VCaP (cell line): ENCODE results near the gene PACSIN3.

Experiments used
- H3K27ac ChIP-seq: fragments of 450-650 bp; 2 replicates; pipeline ENCODE4 v1.5.1; 2017
- TF ChIP-seq, protein P1 (sequence below): fragments of 450-650 bp; conservative IDR thresholded peaks from 2 replicates; pipeline ENCODE4 v1.5.1; 2017; ENCODE audit warnings: mild to moderate bottlenecking, moderate library complexity

The PACSIN3 gene

DNA sequence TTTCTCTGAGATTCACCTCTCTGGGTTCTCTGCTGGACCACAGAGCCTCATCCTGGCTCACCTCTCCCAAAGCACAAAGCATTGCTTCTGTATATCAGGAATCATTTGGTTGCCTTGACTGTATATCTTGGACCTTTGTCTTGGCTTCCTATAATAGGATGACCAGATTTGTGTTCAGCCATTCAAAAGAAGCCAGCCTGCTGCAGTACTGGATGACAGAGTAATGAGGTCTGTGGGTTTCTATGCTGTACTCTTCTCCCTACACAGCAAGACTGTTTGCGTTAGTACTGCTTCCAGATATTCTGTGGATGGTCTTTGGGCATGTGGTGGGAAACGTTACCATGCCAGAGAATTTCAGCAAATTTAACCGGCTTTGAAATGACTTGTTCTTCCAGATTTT, 49.3 kb downstream of the PACSIN3 start:
- H3K27ac ChIP-seq = no peak overlapping the region
- TF ChIP-seq, protein P1, sequence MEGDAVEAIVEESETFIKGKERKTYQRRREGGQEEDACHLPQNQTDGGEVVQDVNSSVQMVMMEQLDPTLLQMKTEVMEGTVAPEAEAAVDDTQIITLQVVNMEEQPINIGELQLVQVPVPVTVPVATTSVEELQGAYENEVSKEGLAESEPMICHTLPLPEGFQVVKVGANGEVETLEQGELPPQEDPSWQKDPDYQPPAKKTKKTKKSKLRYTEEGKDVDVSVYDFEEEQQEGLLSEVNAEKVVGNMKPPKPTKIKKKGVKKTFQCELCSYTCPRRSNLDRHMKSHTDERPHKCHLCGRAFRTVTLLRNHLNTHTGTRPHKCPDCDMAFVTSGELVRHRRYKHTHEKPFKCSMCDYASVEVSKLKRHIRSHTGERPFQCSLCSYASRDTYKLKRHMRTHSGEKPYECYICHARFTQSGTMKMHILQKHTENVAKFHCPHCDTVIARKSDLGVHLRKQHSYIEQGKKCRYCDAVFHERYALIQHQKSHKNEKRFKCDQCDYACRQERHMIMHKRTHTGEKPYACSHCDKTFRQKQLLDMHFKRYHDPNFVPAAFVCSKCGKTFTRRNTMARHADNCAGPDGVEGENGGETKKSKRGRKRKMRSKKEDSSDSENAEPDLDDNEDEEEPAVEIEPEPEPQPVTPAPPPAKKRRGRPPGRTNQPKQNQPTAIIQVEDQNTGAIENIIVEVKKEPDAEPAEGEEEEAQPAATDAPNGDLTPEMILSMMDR = no peak

DNA sequence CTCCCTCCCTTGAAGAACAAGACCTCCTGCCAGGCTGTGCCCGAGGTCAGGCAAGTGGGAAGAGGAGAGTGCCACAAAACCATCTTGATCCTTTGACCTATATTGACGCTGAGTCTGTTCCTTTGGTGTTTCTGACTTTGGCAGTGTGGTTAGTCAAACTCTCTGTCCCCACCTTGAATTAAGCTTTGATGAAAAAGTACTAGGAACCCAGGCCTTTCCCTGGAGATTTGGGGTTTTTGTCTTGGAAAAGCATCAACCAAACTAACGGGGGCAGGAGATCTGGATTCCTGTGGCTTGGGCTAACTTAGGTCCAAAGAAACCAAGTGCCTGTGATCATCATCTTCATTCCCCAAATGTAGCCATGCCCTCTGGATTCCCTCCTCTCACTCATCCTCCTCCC, 49.9 kb downstream of the PACSIN3 start:
- H3K27ac ChIP-seq = no peak overlapping the region
- TF ChIP-seq, protein P1 = no peak

DNA sequence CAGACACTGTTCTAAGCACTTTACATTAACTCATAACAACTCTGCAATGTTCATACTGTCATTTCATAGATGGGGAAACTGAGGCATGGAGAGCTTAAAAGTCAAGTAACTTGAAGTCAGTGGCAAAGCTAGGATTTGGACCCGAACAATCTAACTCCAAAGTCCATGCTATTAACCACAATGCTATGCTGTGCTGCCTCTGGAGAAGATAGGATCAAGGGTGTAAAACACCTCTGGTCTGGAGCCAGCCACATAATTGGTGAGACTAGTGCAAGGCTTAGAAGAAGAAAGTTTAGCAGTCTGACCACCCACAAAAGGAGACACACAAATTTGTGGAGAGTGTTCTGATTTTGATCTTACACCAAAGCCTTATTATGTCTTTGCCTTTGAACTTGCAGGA, 53.3 kb downstream of the PACSIN3 start:
- no peak overlapping the region for H3K27ac ChIP-seq
- TF ChIP-seq, protein P1 = no peak

DNA sequence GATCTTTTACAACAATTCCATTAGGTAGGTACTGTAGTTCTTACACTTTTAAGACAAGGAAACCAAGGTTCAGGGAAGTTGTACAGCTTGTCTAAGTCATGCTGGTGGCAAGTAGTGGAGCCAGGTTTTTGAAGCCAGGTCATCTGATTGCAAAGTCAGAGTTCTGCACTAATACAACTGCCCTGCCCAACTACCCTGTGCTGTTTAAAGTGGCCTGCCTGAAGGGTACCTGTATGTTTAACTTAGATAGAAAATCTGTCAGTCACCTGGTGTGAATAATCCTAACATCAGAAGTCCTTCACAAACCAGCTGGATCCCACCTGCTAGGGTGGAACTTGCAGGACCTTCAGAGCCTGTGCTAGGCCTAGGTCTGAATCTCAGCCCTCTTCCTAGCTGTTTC, 53.7 kb downstream of the PACSIN3 start:
- TF ChIP-seq, protein P1 = no peak
- H3K27ac ChIP-seq = no peak overlapping the region

DNA sequence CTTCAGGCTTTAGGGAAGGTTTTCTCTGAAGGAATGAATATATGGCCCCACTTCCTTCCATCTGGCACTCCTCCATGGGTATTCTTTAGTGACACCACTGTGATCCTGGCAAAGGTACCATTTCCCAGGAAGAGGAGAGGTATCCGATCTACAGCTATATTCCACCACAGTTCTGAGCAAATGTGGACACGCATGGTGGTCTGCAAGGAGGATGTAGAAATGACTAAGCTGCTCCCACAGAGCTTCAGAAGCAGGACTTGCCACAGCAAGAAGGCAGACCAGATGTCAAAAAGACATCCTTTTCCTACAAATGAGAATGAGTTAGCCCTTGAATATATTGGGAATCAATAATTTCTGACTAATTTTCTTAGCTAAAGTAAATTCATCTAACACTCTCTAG, 55.1 kb downstream of the PACSIN3 start:
- H3K27ac ChIP-seq = no peak overlapping the region
- TF ChIP-seq, protein P1 = no peak

DNA sequence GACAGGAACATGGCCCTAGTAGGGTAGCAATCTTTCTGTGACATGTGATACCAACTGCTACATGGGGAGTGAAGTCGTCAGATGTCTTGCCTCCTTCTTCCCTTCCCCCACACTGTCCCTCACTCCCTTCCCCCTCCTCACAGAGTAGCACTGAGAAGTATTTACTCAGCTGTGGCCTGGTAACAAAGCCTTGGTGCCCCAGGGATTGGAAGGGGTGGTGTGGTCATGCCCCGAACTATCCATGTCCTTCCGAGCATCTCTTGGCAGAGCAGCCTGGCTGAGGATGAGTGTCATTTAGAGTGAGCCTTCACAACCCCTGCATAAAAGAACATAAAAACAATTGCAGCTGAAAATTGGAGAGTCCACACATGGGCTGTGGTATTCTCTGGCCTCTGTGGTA, 55.7 kb downstream of the PACSIN3 start:
- no peak overlapping the region for H3K27ac ChIP-seq
- TF ChIP-seq, protein P1 = no peak
